Spleen (tissue), 11 donors: Measurements from ENCODE around the gene RPE65. TPM values are rescaled to one million over a fixed set of nuclear protein-coding genes. Genes with fewer than 3 reads are reported as not detected.

Source experiments
- DNase-seq: peaks from one replicate; pipeline ENCODE4 v3.0.0-alpha.2; 2020
- H3K27ac ChIP-seq, 8 donors: fragments of 200-600 bp; sonication (generic) in 7 of 8; 1 replicate in 4 of 8; 2 replicates in 4 of 8; pipeline versions ENCODE4 v1.5.0 to v1.8.0; 2016 to 2021; ENCODE audit warnings: inconsistent platforms in 4 of 8, mild to moderate bottlenecking in 4 of 8, moderate library complexity in 1 of 8
- H3K27me3 ChIP-seq, 7 donors: fragments of 200-600 bp; sonication (generic) in 6 of 7; replicated peaks in 1 of 7; 1 replicate in 4 of 7; 2 replicates in 3 of 7; pipeline versions ENCODE4 v1.5.0 to v1.8.0; 2016 to 2021; ENCODE audit warnings: inconsistent platforms in 3 of 7, mild to moderate bottlenecking in 1 of 7
- H3K36me3 ChIP-seq, 6 donors: fragments of 200-600 bp; sonication (generic) in 5 of 6; 1 replicate in 4 of 6; 2 replicates in 2 of 6; pipeline versions ENCODE4 v1.5.0 to v1.8.0; 2016 to 2021; ENCODE audit warnings: inconsistent platforms in 2 of 6
- H3K4me1 ChIP-seq, 6 donors: fragments of 200-600 bp; sonication (generic) in 5 of 6; 1 replicate in 3 of 6; 2 replicates in 3 of 6; pipeline versions ENCODE4 v1.5.0 to v1.8.0; 2016 to 2021; ENCODE audit warnings: inconsistent platforms in 3 of 6
- H3K4me3 ChIP-seq, 8 donors: fragments of 200-600 bp; sonication (generic) in 7 of 8; 1 replicate in 4 of 8; 2 replicates in 4 of 8; pipeline versions ENCODE4 v1.5.0 to v1.8.0; 2016 to 2021; ENCODE audit warnings: inconsistent platforms in 4 of 8, mild to moderate bottlenecking in 4 of 8, moderate library complexity in 2 of 8
- H3K9me3 ChIP-seq, 8 donors: fragments of 200-600 bp; sonication (generic) in 7 of 8; 1 replicate in 4 of 8; 2 replicates in 4 of 8; pipeline versions ENCODE4 v1.5.0 to v1.8.0; 2016 to 2021; ENCODE audit warnings: inconsistent platforms in 4 of 8
- CTCF ChIP-seq, 11 experiments: fragments of 200-600 bp in 7 of 11; fragments of 450-650 bp in 4 of 11; sonication (generic) in 4 of 11; IDR thresholded peaks in 8 of 11; conservative IDR thresholded peaks in 3 of 11; 1 replicate in 7 of 11; 2 replicates in 4 of 11; pipeline versions ENCODE4 v1.4.0 to v1.8.0; 2016 to 2021; ENCODE audit warnings: antibody characterized with exemption in 11 of 11, inconsistent platforms in 4 of 11, mild to moderate bottlenecking in 1 of 11
- POLR2A ChIP-seq, 3 donors: fragments of 450-650 bp; IDR thresholded peaks; one replicate each; pipeline ENCODE4 v1.5.1; 2017; ENCODE audit warnings: antibody characterized with exemption in 3 of 3, mild to moderate bottlenecking in 1 of 3
- POLR2AphosphoS5 ChIP-seq, 3 donors: sonication (generic); formaldehyde crosslinking; IDR thresholded peaks; one replicate each; pipeline ENCODE4 v1.5.1; 2017; ENCODE audit warnings: antibody characterized with exemption in 3 of 3
- WGBS, 5 donors: extraction: QIAGEN DNeasy Blood & Tissue Kit in 3 of 5; methylation state at CpG; one replicate each; pipeline versions ENCODE4 v1.1.5 to v1.1.7; 2013 to 2018; 5-methylcytosine and 5-hydroxymethylcytosine counted together
- intact Hi-C: fragments of 100-400 bp; cut with DNase I; formaldehyde crosslinking; loops from one replicate; pipeline ENCODE4 v1.15.0; 2023; ENCODE audit warnings: low total_unique reads
- polyA plus RNA-seq, 3 donors: library from polyadenylated mRNA; stranded (reverse); fragments of 200-250 nt; gene quantifications; one replicate each; pipeline ENCODE4 v1.2.1, GENCODE V29; 2013
- total RNA-seq, 7 donors: library from RNA; depleted of rRNA in 3 of 7; stranded (reverse); fragments of >200 nt in 3 of 7; fragmentation: NEBNext Ultra II Directional in 4 of 7; extraction: Animal tissue kit (Norgen Biotek cat#: 25700) in 4 of 7; gene quantifications; one replicate each; pipeline versions ENCODE4 v1.1.0 to v1.2.1, GENCODE V29; 2016 to 2021
- donor health status: healthy with polysubstance abuse.
- donor health status: DM: no; HTN: no; CAD: no; lungs with moderate emphysema.
- donor health status: DM: no; HTN: no; CAD: no.
- donor health status: Bipolar disorder and iron deficiency.
- donor health status: healthy.
- donor health status: DM: no; HTN: no; CAD: no.
- donor health status: DM: yes; HTN: yes; CAD: no.

RPE65 gene
- total and polyA plus RNA-seq, 10 donors, result 0.08 to 0.40 (median 0.10) TPM; not detected in 7

- H3K4me1 ChIP-seq, result no peaks in the 10 kb centered on the region
- no peaks in the 10 kb centered on the region for H3K27me3 ChIP-seq
- H3K9me3 ChIP-seq, result no peaks in the 10 kb centered on the region
- intact Hi-C loops, result no loop called here
- TF ChIP-seq POLR2A (IDR thresholded peaks at IDR 0.05) (no peak), CTCF (IDR thresholded peaks at IDR 0.05 in 8 of 11, conservative IDR thresholded peaks at IDR 0.05 in 3 of 11) (no peak), POLR2AphosphoS5 (IDR thresholded peaks at IDR 0.05) (no peak)
- DNase-seq, result no peak
- no peaks in the 10 kb centered on the region for H3K36me3 ChIP-seq
- 70 to 86% (median 78%) methylated on average over 1 of the region's 1 CpG for WGBS, 5 donors
- no peak overlapping the region for H3K27ac ChIP-seq
- H3K4me3 ChIP-seq, result no peak overlapping the region
Observed at GRCh38 chr1:68456202-68456601, 6.4 kb upstream of the RPE65 start.

DNA sequence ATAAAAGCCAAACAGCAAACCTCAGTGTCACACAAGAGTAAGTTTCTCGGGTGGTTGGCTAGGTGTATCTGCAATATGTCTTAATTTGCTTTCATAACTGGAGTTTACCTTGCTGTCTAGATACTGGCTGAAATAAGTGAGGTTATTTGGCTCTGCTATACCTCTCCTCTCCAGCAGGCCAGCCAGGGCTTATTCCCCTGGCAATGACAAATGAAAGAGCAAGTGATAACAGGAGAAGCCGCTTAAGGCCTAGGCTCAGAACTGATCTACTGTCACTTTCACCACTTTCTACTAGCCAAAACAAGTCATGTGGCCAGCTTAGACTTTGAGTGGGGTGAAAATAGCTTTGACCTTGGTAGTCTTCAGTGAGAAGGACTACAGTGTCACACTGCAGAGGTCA is 4.8 kb upstream of the RPE65 start:
- no peak overlapping the region for H3K4me3 ChIP-seq
- no peaks in the 10 kb centered on the region for H3K36me3 ChIP-seq
- H3K27me3 ChIP-seq, result no peaks in the 10 kb centered on the region
- peaks cover 0 to 4% (median 0%) of the 10 kb centered on the region in 6 donors for H3K4me1 ChIP-seq
- H3K27ac ChIP-seq, result no peak overlapping the region
- no peaks in the 10 kb centered on the region for H3K9me3 ChIP-seq
- intact Hi-C loops, result no loop called here
- TF ChIP-seq POLR2AphosphoS5 (IDR thresholded peaks at IDR 0.05) (no peak), CTCF (IDR thresholded peaks at IDR 0.05 in 8 of 11, conservative IDR thresholded peaks at IDR 0.05 in 3 of 11) (no peak), POLR2A (IDR thresholded peaks at IDR 0.05) (no peak)
- WGBS, 5 donors, result 76 to 90% (median 81%) methylated on average over 2 of the region's 2 CpGs
- DNase-seq, result no peak

DNA sequence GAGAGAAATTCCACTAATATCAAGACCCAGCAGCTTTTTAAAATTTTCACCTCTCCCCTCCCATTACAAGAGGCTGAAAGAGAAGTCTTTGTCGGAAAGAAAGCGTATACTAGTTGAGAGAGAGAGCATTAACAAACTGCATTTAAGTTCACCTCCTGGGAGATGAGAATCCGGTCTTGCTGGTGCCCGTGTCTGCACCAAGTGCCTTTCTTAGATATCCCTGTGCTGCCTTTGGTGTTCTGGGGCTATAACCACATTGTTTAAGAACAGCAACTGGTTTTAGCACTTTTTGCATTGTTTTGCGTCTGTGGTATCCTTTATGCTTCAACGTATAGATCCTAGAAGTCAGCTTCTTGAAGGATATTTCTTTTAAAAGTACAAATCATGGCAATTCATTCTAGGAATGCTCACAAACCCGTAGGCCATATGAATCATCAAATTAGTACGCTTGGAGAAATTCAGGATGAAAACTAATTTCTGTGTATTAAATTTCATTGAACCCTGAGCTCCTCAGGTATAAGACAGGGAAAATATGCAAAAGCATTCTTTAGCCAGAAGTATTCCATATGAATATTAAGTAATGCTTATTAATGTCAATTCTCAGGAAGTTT is 3.4 kb upstream of the RPE65 start:
- Histone ChIP-seq H3K27ac (no peak overlapping the region), H3K9me3 (no peaks in the 10 kb centered on the region), H3K4me3 (no peak overlapping the region), H3K4me1 (peaks cover 0 to 4% (median 0%) of the 10 kb centered on the region in 6 donors), H3K27me3 (no peaks in the 10 kb centered on the region), H3K36me3 (no peaks in the 10 kb centered on the region)
- intact Hi-C loops, result no loop called here
- DNase-seq, result no peak
- 90 to 94% (median 92%) methylated on average over 8 of the region's 8 CpGs for whole genome bisulfite sequencing, 5 donors
- TF ChIP-seq POLR2A (IDR thresholded peaks at IDR 0.05), result no peak
- no peak for TF ChIP-seq POLR2AphosphoS5 (IDR thresholded peaks at IDR 0.05)
- TF ChIP-seq CTCF (IDR thresholded peaks at IDR 0.05 in 8 of 11, conservative IDR thresholded peaks at IDR 0.05 in 3 of 11), result no peak

GRCh38 chr1:68448365-68448764 is 1.4 kb downstream of the RPE65 start:
- Histone ChIP-seq H3K9me3 (no peaks in the 10 kb centered on the region), H3K4me1 (peaks cover 0 to 4% (median 0%) of the 10 kb centered on the region in 6 donors), H3K27ac (no peak overlapping the region), H3K27me3 (peaks cover 0 to 3% (median 0%) of the 10 kb centered on the region in 7 donors), H3K4me3 (no peak overlapping the region), H3K36me3 (no peaks in the 10 kb centered on the region)
- intact Hi-C loops, result no loop called here
- DNase-seq, result no peak
- no peak for TF ChIP-seq POLR2AphosphoS5 (IDR thresholded peaks at IDR 0.05)
- TF ChIP-seq CTCF (IDR thresholded peaks at IDR 0.05 in 8 of 11, conservative IDR thresholded peaks at IDR 0.05 in 3 of 11), result no peak
- no peak for TF ChIP-seq POLR2A (IDR thresholded peaks at IDR 0.05)
- 82 to 89% (median 83%) methylated on average over 7 of the region's 7 CpGs for WGBS, 5 donors
